ENCODE measurements around the gene SLC38A6. TPM values are rescaled to one million over a fixed set of nuclear protein-coding genes. Genes with fewer than 3 reads are reported as not detected.

The SLC38A6 gene
- total and polyA plus RNA-seq, 12 donors, result 2.6 to 8.9 (median 3.6) TPM

- TF ChIP-seq CTCF (IDR thresholded peaks at IDR 0.05), result no peak
- Histone ChIP-seq H3K36me3 (peaks cover 0 to 32% (median 0%) of the 10 kb centered on the region in 9 donors), H3K27me3 (no peaks in the 10 kb centered on the region), H3K9me3 (peaks cover 0 to 19% (median 0%) of the 10 kb centered on the region in 11 donors), H3K27ac (no peak overlapping the region), H3K4me1 (peaks cover 0 to 6% (median 0%) of the 10 kb centered on the region in 9 donors), H3K4me3 (no peak overlapping the region)
- WGBS, 2 donors, result 91 to 93% methylated on average over 3 of the region's 3 CpGs
- ATAC-seq (no peak), DNase-seq (no peak)
- intact Hi-C loops (cut with DNase I), result no loop called here
These were observed 70.6 kb downstream of the SLC38A6 start for GRCh38 chr14:61051621-61052020.

- DNase-seq (no peak), ATAC-seq (no peak)
- Histone ChIP-seq H3K27me3 (no peaks in the 10 kb centered on the region), H3K27ac (no peak overlapping the region), H3K36me3 (peaks cover 0 to 18% (median 0%) of the 10 kb centered on the region in 9 donors), H3K4me3 (no peak overlapping the region), H3K4me1 (no peaks in the 10 kb centered on the region), H3K9me3 (no peaks in the 10 kb centered on the region)
- 96 to 99% methylated on average over 3 of the region's 3 CpGs for WGBS, 2 donors
- intact Hi-C loops (cut with DNase I), result no loop called here
- no peak for TF ChIP-seq CTCF (IDR thresholded peaks at IDR 0.05)
These were observed 82.4 kb downstream of the SLC38A6 start for GRCh38 chr14:61063461-61063860.

GRCh38 chr14:61064210-61064609, 83.2 kb downstream of the SLC38A6 start:
- intact Hi-C loops (cut with DNase I), result no loop called here
- TF ChIP-seq CTCF (IDR thresholded peaks at IDR 0.05), result no peak
- no peak for DNase-seq
- 86 to 95% methylated on average over 2 of the region's 2 CpGs for WGBS, 2 donors
- Histone ChIP-seq H3K4me3 (no peak overlapping the region), H3K27ac (no peak overlapping the region), H3K27me3 (no peaks in the 10 kb centered on the region), H3K4me1 (no peaks in the 10 kb centered on the region), H3K36me3 (peaks cover 0 to 18% (median 0%) of the 10 kb centered on the region in 9 donors), H3K9me3 (no peaks in the 10 kb centered on the region)
- no peak for ATAC-seq

- H3K36me3 ChIP-seq, result peaks cover 0 to 18% (median 0%) of the 10 kb centered on the region in 9 donors
- no peak for ATAC-seq
- H3K4me3 ChIP-seq, result no peak overlapping the region
- no peaks in the 10 kb centered on the region for H3K4me1 ChIP-seq
- H3K27me3 ChIP-seq, result no peaks in the 10 kb centered on the region
- no peak for TF ChIP-seq CTCF (IDR thresholded peaks at IDR 0.05)
- no peak overlapping the region for H3K27ac ChIP-seq
- intact Hi-C loops (cut with DNase I), result no loop called here
- no peaks in the 10 kb centered on the region for H3K9me3 ChIP-seq
- DNase-seq, result no peak
- WGBS, 2 donors, result 93 to 94% methylated on average over 4 of the region's 4 CpGs
These were observed 83.8 kb downstream of the SLC38A6 start for GRCh38 chr14:61064856-61065255.
